Panc1 (cell line): Measurements from ENCODE around the gene GALNT18. TPM values are rescaled to one million over a fixed set of nuclear protein-coding genes. Genes with fewer than 3 reads are reported as not detected.
A peak's percentile ranks its signal among the peaks of the same experiment; 100 is the strongest.

Experiments
- ATAC-seq: fragments of 200-7000 bp; cut with Tn5 transposase; 2 replicates; pipeline ENCODE4 v1.9.1; 2020; ENCODE audit warnings: mild to moderate bottlenecking, moderate library complexity
- BruUV-seq: library from RNA; stranded (reverse); fragments of 400-500 nt; replicated peaks from 2 replicates; lab custom pipeline; 2021; lab: Mats Ljungman, UMichigan
- CTCF ChIA-PET: fragments of 300-600 bp; sonication (Branson Sonifier 250); formaldehyde crosslinking; loops from one replicate; lab custom pipeline; 2022; ENCODE audit warnings: antibody characterized with exemption; lab: Charles Lee
- POLR2A ChIA-PET: fragments of 300-600 bp; sonication (Branson Sonifier 250); formaldehyde crosslinking; loops from one replicate; lab custom pipeline; 2022; ENCODE audit warnings: antibody characterized with exemption; lab: Charles Lee
- DNase-seq: peaks from one replicate; pipeline ENCODE4 v3.0.0-alpha.2; 2010; ENCODE audit warnings: low read depth, low spot score
- H3K27ac ChIP-seq: 2 replicates; pipeline ENCODE4 v1.5.1; 2011; ENCODE audit warnings: mild to moderate bottlenecking, low read length, inconsistent platforms
- H3K27me3 ChIP-seq: fragments of 200-500 bp; sonication (Bioruptor generic); 2 replicates; pipeline ENCODE4 v1.6.0; 2014; ENCODE audit warnings: low read length, inconsistent platforms; ENCODE audit not compliant: control insufficient read depth, insufficient read depth
- H3K36me3 ChIP-seq: fragments of 200-500 bp; sonication (Bioruptor generic); 2 replicates; pipeline ENCODE4 v1.5.1; 2014; ENCODE audit warnings: inconsistent platforms, mild to moderate bottlenecking, low read length, moderate library complexity; ENCODE audit not compliant: control insufficient read depth, insufficient read depth
- H3K4me1 ChIP-seq: 2 replicates; pipeline ENCODE4 v1.5.1; 2011; ENCODE audit warnings: inconsistent platforms, mild to moderate bottlenecking, low read length, moderate library complexity; ENCODE audit not compliant: control insufficient read depth, insufficient read depth
- H3K4me3 ChIP-seq, 2 experiments: 2 replicates each; pipeline ENCODE4 v1.5.1; 2011 to 2012; ENCODE audit warnings: low read depth in 2 of 2, low read length in 2 of 2, mild to moderate bottlenecking in 2 of 2, inconsistent platforms in 1 of 2, moderate library complexity in 1 of 2
- H3K9me3 ChIP-seq: fragments of 200-500 bp; sonication (Bioruptor generic); 2 replicates; pipeline ENCODE4 v1.5.1; 2014; ENCODE audit warnings: low read depth, mild to moderate bottlenecking, inconsistent platforms, low read length, moderate library complexity; ENCODE audit not compliant: control insufficient read depth, insufficient read depth
- POLR2AphosphoS5 ChIP-seq: IDR thresholded peaks from 2 replicates; pipeline ENCODE4 v1.6.1; 2012; ENCODE audit warnings: mild to moderate bottlenecking, low read depth, low read length, moderate library complexity
- REST ChIP-seq, 2 experiments: IDR thresholded peaks; 2 replicates each; pipeline ENCODE4 v1.6.1; 2011 to 2012; ENCODE audit warnings: low read depth in 2 of 2, control low read depth in 1 of 2, low read length in 1 of 2, mild to moderate bottlenecking in 1 of 2, moderate library complexity in 1 of 2; ENCODE audit not compliant: insufficient read depth in 1 of 2
- SIN3A ChIP-seq: IDR thresholded peaks from 2 replicates; pipeline ENCODE4 v1.6.1; 2012; ENCODE audit warnings: low read depth, mild to moderate bottlenecking, low read length, moderate library complexity, borderline replicate concordance; ENCODE audit not compliant: insufficient read depth
- TCF7L2 ChIP-seq: IDR thresholded peaks from 2 replicates; pipeline ENCODE4 v1.6.1; 2011; ENCODE audit warnings: mild to moderate bottlenecking, low read depth, low read length, inconsistent platforms
- in situ Hi-C: cut with HindIII; loops from 2 replicates; pipeline ENCODE4 v1.10.0; 2016; ENCODE audit warnings: low sequenced_read_pairs, low pct_unique_long_range_greater_than_20kb
- intact Hi-C: fragments of 100-400 bp; cut with micrococcal nuclease; formaldehyde crosslinking; loops from one replicate; pipeline ENCODE4 v1.10.0; 2022; ENCODE audit not compliant: unreplicated experiment
- total RNA-seq: library from RNA; stranded (reverse); gene quantifications from one replicate; pipeline ENCODE4 v1.2.1, GENCODE V29; 2021; ENCODE audit not compliant: unreplicated experiment
- TF ChIP-seq, protein P1 (sequence below): fragments of 450-650 bp; IDR thresholded peaks from 2 replicates; pipeline ENCODE4 v1.5.1; 2017; ENCODE audit warnings: mild to moderate bottlenecking

The GALNT18 gene
- total RNA-seq, 1 experiment from 2014 or later: 8.6 TPM

GRCh38 chr11:11622772-11623171 lies 967 bp upstream of the GALNT18 start:
- intact Hi-C loops: loop anchor here (5.0 kb wide), 1 partner anchor 165 kb away; no protein-coding TSS in a partner anchor
- no peak for ATAC-seq

DNA sequence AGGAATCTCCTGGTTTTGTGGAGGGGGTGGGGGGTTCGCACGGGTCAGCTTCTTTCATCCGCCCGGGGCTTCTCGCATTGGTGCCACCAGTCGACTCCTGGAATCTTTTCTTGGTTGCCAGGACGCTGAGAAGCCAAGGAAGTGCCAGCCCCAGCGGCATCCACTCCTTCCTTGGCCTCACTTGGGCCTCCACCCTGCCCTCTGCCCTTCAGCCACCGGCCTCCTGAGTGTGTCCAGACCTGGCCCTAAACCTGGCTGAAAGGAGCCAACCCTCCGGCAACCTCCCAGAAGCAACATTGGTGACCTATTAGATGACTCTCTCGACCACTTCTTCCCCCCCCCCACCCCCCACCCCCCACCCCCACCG lies 518 bp upstream of the GALNT18 start:
- DNase-seq: no peak
- BruUV-seq: no TSS peak
- TF ChIP-seq REST (IDR thresholded peaks at IDR 0.05; ENCODE audit: insufficient read depth in 1 of 2, low read depth in 2 of 2, low read length in 1 of 2) (no peak), POLR2AphosphoS5 (no peak), SIN3A (no peak), TCF7L2 (no peak)
- TF ChIP-seq, protein P1, sequence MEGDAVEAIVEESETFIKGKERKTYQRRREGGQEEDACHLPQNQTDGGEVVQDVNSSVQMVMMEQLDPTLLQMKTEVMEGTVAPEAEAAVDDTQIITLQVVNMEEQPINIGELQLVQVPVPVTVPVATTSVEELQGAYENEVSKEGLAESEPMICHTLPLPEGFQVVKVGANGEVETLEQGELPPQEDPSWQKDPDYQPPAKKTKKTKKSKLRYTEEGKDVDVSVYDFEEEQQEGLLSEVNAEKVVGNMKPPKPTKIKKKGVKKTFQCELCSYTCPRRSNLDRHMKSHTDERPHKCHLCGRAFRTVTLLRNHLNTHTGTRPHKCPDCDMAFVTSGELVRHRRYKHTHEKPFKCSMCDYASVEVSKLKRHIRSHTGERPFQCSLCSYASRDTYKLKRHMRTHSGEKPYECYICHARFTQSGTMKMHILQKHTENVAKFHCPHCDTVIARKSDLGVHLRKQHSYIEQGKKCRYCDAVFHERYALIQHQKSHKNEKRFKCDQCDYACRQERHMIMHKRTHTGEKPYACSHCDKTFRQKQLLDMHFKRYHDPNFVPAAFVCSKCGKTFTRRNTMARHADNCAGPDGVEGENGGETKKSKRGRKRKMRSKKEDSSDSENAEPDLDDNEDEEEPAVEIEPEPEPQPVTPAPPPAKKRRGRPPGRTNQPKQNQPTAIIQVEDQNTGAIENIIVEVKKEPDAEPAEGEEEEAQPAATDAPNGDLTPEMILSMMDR: no peak
- Histone ChIP-seq H3K36me3 (no peaks in the 10 kb centered on the region; the same call in 1 of the 2 replicates), H3K27me3 (no peaks in the 10 kb centered on the region; the same call in 1 of the 2 replicates), H3K27ac (peak overlapping the region; percentile 70; the same call in 1 of the 2 replicates), H3K4me1 (peaks cover 16% of the 10 kb centered on the region), H3K9me3 (no peaks in the 10 kb centered on the region), H3K4me3 (peak overlapping the region; percentile 60 to 62)
- intact Hi-C loops (loop anchor here (5.0 kb wide), 1 partner anchor 165 kb away; no protein-coding TSS in a partner anchor), in situ Hi-C loops (no loop called here)
- CTCF ChIA-PET: interaction anchor here (0.7 to 0.9 kb wide), 3 partner anchors 45 to 455 kb away, joined by 3 to 5 read pairs (median 3); no protein-coding TSS in a partner anchor
- ATAC-seq: peak; percentile 27
- POLR2A ChIA-PET: interaction anchor here (0.7 kb wide), 3 partner anchors 8 to 750 kb away, joined by 4 to 9 read pairs (median 6); no protein-coding TSS in a partner anchor

More at GRCh38 chr11:11622772-11623171, 967 bp upstream of the GALNT18 start:
- no peaks in the 10 kb centered on the region; the same call in 1 of the 2 replicates for H3K27me3 ChIP-seq
- TF ChIP-seq TCF7L2 (no peak), REST (IDR thresholded peaks at IDR 0.05; ENCODE audit: insufficient read depth in 1 of 2, low read depth in 2 of 2, low read length in 1 of 2) (no peak), POLR2AphosphoS5 (no peak), SIN3A (no peak)
- TF ChIP-seq, protein P1: no peak
- no peaks in the 10 kb centered on the region; the same call in 1 of the 2 replicates for H3K36me3 ChIP-seq
- in situ Hi-C loops: no loop called here
- ChIA-PET POLR2A (no interaction called here), CTCF (no interaction called here)
- H3K27ac ChIP-seq: no peak overlapping the region; the same call in 1 of the 2 replicates
- H3K4me3 ChIP-seq: no peak overlapping the region
- no TSS peak for BruUV-seq
- DNase-seq: no peak
- no peaks in the 10 kb centered on the region for H3K9me3 ChIP-seq
- H3K4me1 ChIP-seq: peaks cover 16% of the 10 kb centered on the region
